ENCODE measurements around the gene NDOR1. TPM values are rescaled to one million over a fixed set of nuclear protein-coding genes. Genes with fewer than 3 reads are reported as not detected.
A peak's percentile ranks its signal among the peaks of the same experiment; 100 is the strongest.

The NDOR1 gene
- total RNA-seq, 3 donors from 2014 or later (not counting 1 experiment from before 2014, with no cell fraction given), result 31.1 to 36.0 (median 31.9) TPM

DNA sequence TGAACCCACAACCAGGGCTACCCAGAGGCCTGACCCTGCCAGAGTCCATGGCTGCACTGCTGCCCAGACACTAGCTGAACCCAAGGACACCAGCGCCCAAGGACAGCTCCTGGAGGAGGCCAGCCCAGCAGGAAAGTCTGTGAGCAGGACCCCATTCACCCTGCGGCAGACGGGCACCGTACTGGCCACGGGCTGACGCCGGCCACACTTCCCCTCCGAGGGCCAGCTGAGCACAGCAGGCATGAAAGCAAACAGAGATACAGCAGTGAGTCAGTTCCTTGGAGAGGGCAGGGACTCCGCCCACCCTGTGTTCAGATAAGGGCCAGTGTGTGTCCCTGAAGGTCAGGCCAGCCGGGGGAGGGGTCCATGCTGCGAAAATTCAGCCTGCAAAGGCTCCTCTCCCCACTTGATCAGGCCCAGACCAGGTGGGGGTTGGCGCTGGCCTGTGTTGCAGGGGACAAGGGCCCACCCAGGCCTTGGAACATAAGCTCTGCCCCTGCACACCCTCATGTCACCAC lies 13.3 kb downstream of the NDOR1 start:
- Histone ChIP-seq H3K27me3 (ENCODE audit: control insufficient read depth, insufficient read depth, low read length) (no peaks in the 10 kb centered on the region), H3K27ac (ENCODE audit: low read length) (no peak overlapping the region), H3K4me3 (ENCODE audit: low read length) (no peak overlapping the region), H3K36me3 (ENCODE audit: control insufficient read depth, insufficient read depth, low read length) (no peaks in the 10 kb centered on the region), H3K9me3 (ENCODE audit: control insufficient read depth, insufficient read depth, low read length) (no peaks in the 10 kb centered on the region), H3K4me1 (ENCODE audit: control insufficient read depth, insufficient read depth, low read length) (peaks cover 11% of the 10 kb centered on the region)
- H3K4me1 Mint-ChIP-seq, result peaks cover 0 to 6% of the 10 kb centered on the region in 2 donors
- H3K9me3 Mint-ChIP-seq, result no peaks in the 10 kb centered on the region
- no peak overlapping the region for H3K4me3 Mint-ChIP-seq
- no peak overlapping the region for H3K27ac Mint-ChIP-seq
- H3K36me3 Mint-ChIP-seq, result no peaks in the 10 kb centered on the region
- ATAC-seq (no peak), DNase-seq (no peak)
- intact Hi-C loops (cut with micrococcal nuclease), result no loop called here
- TF ChIP-seq, protein P1, sequence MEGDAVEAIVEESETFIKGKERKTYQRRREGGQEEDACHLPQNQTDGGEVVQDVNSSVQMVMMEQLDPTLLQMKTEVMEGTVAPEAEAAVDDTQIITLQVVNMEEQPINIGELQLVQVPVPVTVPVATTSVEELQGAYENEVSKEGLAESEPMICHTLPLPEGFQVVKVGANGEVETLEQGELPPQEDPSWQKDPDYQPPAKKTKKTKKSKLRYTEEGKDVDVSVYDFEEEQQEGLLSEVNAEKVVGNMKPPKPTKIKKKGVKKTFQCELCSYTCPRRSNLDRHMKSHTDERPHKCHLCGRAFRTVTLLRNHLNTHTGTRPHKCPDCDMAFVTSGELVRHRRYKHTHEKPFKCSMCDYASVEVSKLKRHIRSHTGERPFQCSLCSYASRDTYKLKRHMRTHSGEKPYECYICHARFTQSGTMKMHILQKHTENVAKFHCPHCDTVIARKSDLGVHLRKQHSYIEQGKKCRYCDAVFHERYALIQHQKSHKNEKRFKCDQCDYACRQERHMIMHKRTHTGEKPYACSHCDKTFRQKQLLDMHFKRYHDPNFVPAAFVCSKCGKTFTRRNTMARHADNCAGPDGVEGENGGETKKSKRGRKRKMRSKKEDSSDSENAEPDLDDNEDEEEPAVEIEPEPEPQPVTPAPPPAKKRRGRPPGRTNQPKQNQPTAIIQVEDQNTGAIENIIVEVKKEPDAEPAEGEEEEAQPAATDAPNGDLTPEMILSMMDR (IDR thresholded peaks at IDR 0.05), result no peak
- WGBS (ENCODE audit: insufficient coverage), result 97% methylated on average over 12 of the region's 12 CpGs
- no peaks in the 10 kb centered on the region for H3K27me3 Mint-ChIP-seq (ENCODE audit: low read depth in 2 of 2)

DNA sequence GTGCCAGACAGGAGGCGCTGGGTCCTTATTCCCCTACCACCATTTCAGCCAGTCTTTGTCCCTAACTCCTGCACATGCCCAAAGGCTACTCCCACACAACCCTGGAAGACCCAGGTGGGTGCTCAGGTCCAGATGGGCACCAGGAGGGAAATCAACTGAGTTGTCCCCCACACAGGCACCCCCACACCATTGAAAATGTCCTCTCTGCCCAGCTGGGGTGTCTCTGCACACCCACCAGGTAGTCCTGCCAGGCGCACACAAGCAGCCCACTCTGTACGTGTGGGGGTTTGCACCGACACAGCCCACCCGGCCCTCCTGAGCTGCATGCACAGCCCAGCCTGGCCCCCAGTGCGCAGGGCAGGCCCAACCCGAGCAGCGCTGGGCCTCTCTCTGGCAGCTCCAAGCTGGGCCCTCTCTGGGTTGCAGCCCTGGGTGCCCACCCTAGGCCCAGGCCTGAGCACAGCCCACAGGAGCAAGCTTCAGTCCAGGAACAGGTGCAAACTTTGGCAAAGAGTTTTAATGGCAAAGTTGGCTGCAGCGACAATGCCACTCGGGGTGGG lies 14.3 kb downstream of the NDOR1 start:
- Mint-ChIP-seq H3K27ac (no peak overlapping the region), H3K4me1 (peaks cover 0 to 6% of the 10 kb centered on the region in 2 donors), H3K36me3 (no peaks in the 10 kb centered on the region), H3K4me3 (no peak overlapping the region), H3K9me3 (no peaks in the 10 kb centered on the region), H3K27me3 (ENCODE audit: low read depth in 2 of 2) (no peaks in the 10 kb centered on the region)
- DNase-seq (no peak), ATAC-seq (no peak)
- Histone ChIP-seq H3K36me3 (ENCODE audit: control insufficient read depth, insufficient read depth, low read length) (no peaks in the 10 kb centered on the region), H3K4me1 (ENCODE audit: control insufficient read depth, insufficient read depth, low read length) (peaks cover 19% of the 10 kb centered on the region), H3K9me3 (ENCODE audit: control insufficient read depth, insufficient read depth, low read length) (no peaks in the 10 kb centered on the region), H3K27ac (ENCODE audit: low read length) (no peak overlapping the region), H3K4me3 (ENCODE audit: low read length) (no peak overlapping the region), H3K27me3 (ENCODE audit: control insufficient read depth, insufficient read depth, low read length) (no peaks in the 10 kb centered on the region)
- TF ChIP-seq, protein P1 (IDR thresholded peaks at IDR 0.05), result no peak
- intact Hi-C loops (cut with micrococcal nuclease), result loop anchor here (5.0 kb wide), 1 partner anchor 93 kb away; no protein-coding TSS in a partner anchor
- 96% methylated on average over 10 of the region's 10 CpGs for WGBS (ENCODE audit: insufficient coverage)

DNA sequence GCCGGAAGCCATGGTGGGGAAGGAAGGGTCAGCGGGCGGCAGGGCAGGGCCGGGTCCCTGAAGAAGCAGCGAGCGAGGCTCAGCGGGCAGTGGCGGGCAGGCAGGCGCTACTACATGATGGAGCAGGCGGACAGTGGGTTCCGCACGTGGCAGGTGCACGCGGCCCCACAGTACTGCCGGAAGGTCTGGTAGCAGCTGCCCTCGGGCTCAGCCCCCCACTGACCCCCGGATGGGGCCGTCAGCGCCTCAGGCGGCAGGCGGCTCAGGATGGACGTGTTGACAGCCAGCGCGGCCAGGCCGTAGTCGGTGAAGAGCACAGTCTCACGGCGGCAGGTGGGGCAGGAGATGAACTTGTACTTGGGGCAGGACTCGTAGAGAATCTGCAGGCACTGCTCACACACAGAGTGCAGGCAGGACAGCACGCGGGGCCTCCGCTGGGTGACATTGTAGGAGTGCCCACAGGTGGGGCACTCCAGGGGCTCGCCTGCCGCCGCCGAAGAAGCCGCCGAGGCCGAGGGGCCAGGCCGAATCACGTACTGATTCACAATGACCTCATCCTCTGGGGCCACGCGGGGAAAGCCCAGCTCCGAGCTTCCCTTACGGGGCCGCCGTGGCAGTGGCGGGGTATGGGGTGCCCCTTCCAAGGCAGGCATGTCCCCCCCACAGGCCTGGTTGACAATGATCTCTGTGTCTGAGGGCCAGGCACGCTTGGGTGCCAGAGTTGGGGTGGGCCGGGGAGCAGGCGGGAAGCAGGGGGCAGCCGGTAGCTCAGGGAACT lies 15.0 kb downstream of the NDOR1 start:
- Histone ChIP-seq H3K27me3 (ENCODE audit: control insufficient read depth, insufficient read depth, low read length) (no peaks in the 10 kb centered on the region), H3K4me1 (ENCODE audit: control insufficient read depth, insufficient read depth, low read length) (peaks cover 23% of the 10 kb centered on the region), H3K27ac (ENCODE audit: low read length) (no peak overlapping the region), H3K4me3 (ENCODE audit: low read length) (no peak overlapping the region), H3K9me3 (ENCODE audit: control insufficient read depth, insufficient read depth, low read length) (no peaks in the 10 kb centered on the region), H3K36me3 (ENCODE audit: control insufficient read depth, insufficient read depth, low read length) (no peaks in the 10 kb centered on the region)
- WGBS (ENCODE audit: insufficient coverage), result 92% methylated on average over 52 of the region's 52 CpGs
- TF ChIP-seq, protein P1 (IDR thresholded peaks at IDR 0.05), result no peak
- Mint-ChIP-seq H3K27me3 (ENCODE audit: low read depth in 2 of 2) (no peaks in the 10 kb centered on the region), H3K4me1 (peaks cover 0 to 6% of the 10 kb centered on the region in 2 donors), H3K4me3 (peak overlapping the region; percentile 21), H3K9me3 (no peaks in the 10 kb centered on the region), H3K36me3 (no peaks in the 10 kb centered on the region), H3K27ac (no peak overlapping the region)
- DNase-seq, result peak in 1 of 2 donors; percentile 10
- intact Hi-C loops (cut with micrococcal nuclease), result loop anchor here (5.0 kb wide), 1 partner anchor 93 kb away; no protein-coding TSS in a partner anchor
- ATAC-seq, result no peak
